Subcutaneous adipose tissue (tissue), 4 donors: ENCODE measurements around the gene COL15A1. TPM values are rescaled to one million over a fixed set of nuclear protein-coding genes. Genes with fewer than 3 reads are reported as not detected.

Experiments
- CTCF ChIP-seq: fragments of 450-650 bp; IDR thresholded peaks from one replicate; pipeline ENCODE4 v1.5.1; 2016; ENCODE audit warnings: low read depth, mild to moderate bottlenecking, control low read depth, antibody characterized with exemption, moderate library complexity
- total RNA-seq, 4 donors: library from RNA; depleted of rRNA; stranded (reverse); fragments of >200 nt; gene quantifications; one replicate each; pipeline ENCODE4 v1.1.0, GENCODE V29; 2016

COL15A1 gene
- total RNA-seq, 4 donors from 2014 or later: 21.2 to 85.5 (median 59.4) TPM

- no peak for TF ChIP-seq CTCF
Measured at GRCh38 chr9:99054581-99054980, 110.9 kb downstream of the COL15A1 start.

- TF ChIP-seq CTCF: no peak
Measured at GRCh38 chr9:99055384-99055783, 111.7 kb downstream of the COL15A1 start.

- TF ChIP-seq CTCF: no peak
Measured at GRCh38 chr9:99056186-99056585, 112.5 kb downstream of the COL15A1 start.

- no peak for TF ChIP-seq CTCF
Measured at GRCh38 chr9:99056886-99057664, 113.4 kb downstream of the COL15A1 start.

GRCh38 chr9:99057665-99058625, 114.2 kb downstream of the COL15A1 start:
- no peak for TF ChIP-seq CTCF

- TF ChIP-seq CTCF: no peak
Measured at GRCh38 chr9:99058964-99059921, 115.5 kb downstream of the COL15A1 start.
